OCI-M2 (cell line): ENCODE measurements around the gene TM7SF2.
"Not testable (repeated sequence)": the region's sequence is repeated elsewhere in the genome, so short reads cannot be mapped to it uniquely, and the experiment has no call there.

Experiments used
- DNase-seq: peaks from one replicate; lab custom pipeline; 2025; ENCODE audit not compliant: unreplicated experiment; lab: John Stamatoyannopoulos, UW

The TM7SF2 gene

DNA sequence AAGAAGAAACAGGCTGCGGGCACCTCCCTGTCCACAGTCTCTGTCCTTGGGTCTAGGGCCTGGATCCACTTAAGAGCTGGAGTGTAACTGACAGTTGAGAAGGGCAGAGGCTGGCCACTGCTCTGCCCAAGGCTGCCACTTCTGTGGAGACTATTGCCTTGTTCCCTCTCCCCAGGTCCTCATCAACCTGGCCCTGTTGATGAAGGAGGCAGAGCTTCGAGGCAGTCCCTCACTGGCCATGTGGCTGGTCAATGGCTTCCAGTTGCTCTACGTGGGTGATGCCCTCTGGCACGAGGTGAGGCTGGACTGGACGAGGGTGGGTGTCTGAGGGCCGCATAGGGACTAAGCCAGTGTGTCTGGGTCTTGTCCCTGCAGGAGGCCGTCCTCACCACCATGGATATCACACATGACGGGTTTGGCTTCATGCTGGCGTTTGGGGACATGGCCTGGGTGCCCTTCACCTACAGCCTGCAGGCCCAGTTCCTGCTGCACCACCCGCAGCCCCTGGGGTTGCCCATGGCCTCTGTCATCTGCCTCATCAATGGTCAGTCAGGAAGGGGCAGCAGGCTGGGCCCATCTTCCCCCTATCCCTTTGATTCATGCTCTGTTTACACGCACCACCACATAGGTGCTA, 3.0 kb downstream of the TM7SF2 start:
- DNase-seq = no peak

DNA sequence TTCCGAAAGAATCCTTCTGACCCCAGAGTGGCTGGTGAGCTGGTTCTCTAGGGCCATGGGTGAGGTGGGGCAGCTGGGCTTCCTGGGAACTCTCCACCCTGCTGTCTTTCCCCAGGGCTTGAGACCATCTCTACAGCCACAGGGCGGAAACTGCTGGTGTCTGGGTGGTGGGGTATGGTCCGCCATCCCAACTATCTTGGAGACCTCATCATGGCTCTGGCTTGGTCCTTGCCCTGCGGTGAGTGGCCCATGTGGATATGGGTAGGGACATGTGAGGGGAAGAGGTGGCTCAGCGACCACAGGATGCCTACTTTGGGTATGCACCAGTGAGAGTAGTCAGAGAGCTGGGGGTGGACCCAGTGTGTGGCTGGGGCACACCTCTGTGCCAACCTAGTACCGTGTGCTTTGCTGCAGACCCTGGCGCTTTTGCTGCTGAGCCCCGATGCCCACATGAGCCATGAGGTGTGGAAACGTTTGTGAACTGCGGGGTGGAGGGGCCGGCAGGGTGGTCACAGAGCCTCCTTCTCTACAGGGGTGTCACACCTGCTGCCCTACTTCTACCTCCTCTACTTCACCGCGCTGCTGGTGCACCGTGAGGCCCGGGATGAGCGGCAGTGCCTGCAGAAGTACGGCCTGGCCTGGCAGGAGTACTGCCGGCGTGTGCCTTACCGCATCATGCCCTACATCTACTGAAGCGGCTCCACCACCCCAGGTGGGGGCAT, 3.9 kb downstream of the TM7SF2 start:
- no peak for DNase-seq

GRCh38 chr11:65116370-65117205, 4.9 kb downstream of the TM7SF2 start:
- DNase-seq = no peak

GRCh38 chr11:65117206-65118096, 5.8 kb downstream of the TM7SF2 start, which contains the start of gene ZNHIT2:
Gene ZNHIT2 (minus strand): TSS chr11:65117701. CDS start chr11:65117653, 48 bp downstream.
- peak; percentile 88 for DNase-seq

- DNase-seq = no peak
Measured at GRCh38 chr11:65118097-65118837, 6.6 kb downstream of the TM7SF2 start.

GRCh38 chr11:65118891-65119669, 7.4 kb downstream of the TM7SF2 start:
- DNase-seq = not testable (repeated sequence)

DNA sequence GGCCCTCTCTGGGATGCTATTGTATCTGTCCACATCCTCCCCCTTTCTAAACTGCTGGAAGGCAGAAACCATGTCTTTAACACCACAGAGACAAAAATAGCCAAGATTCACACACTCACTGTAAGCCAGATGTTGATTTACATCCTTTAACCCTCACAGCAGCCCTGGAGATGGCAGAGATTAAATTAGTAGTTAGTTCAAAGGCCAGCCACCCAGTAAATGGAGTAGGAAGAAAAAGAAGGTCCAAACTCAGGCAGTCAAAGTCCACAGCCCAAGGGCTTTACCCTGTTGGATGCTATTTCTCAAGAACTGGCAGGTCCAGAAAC, 8.0 kb downstream of the TM7SF2 start:
- DNase-seq = no peak

- DNase-seq = no peak
Measured at GRCh38 chr11:65120831-65121230, 9.2 kb downstream of the TM7SF2 start.

DNA sequence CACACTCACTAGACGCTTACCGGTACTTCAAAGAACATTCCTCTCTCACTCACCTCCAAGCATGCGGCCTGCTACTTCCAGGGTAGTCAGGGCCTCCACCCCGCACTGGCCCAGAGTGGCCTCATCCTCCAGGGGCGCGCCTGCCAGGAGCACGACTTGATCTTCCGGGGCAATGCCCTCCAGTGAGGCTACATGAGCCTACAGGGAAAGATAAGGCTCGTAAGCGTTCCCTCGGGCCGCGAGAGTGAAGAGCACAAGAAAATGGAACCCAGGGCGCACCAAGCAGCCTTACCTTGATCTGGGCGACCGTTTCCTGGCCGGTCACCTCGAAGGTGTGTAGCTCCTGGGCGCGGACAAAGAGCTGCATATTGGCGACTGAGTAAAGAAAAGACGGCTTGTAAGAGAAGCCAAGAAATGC, 9.8 kb downstream of the TM7SF2 start:
- no peak for DNase-seq

GRCh38 chr11:65121865-65122696, 10.4 kb downstream of the TM7SF2 start, which contains the start of the genes FAU and MRPL49:
Gene FAU (minus strand): TSS chr11:65122134. CDS start chr11:65121813, 321 bp downstream.
Gene MRPL49 (plus strand): TSS chr11:65122321. CDS start chr11:65122347, 26 bp downstream.
- peak; percentile 83 for DNase-seq

DNA sequence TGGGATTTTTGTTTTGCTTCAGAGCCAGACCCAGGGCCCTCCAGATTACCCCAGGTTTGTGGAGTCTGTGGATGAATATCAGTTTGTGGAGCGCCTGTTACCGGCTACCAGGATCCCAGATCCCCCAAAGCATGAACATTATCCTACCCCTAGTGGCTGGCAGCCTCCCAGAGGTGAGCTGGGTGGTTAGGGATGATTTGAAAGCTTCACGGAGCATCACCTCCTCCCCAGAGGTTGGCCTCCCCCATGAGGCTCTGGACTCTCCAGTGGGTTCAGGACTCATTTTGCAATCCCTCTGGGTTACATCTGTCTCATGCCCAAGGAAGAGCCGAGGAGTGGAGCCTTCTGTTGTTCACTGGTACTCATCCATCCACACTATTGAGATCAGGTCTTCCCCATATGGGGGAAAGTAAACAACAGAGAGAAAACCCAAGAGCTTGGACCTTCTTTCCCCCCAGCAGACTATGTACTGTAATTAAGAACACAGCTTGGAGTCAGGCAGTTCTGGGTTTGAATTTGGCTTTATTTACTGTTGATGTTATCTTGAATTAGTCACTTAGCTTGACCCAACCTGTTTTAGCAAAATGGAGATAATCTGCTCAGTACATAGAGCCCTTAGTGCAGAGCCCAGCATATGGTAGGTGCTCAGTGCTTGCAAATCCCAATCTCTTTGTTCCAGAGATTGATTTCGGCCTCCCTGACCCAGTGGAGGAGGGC, 13.0 kb downstream of the TM7SF2 start:
- no peak for DNase-seq

GRCh38 chr11:65125197-65126056, 13.8 kb downstream of the TM7SF2 start:
- no peak for DNase-seq

- DNase-seq = no peak
Measured at GRCh38 chr11:65126624-65127274, 15.1 kb downstream of the TM7SF2 start.

DNA sequence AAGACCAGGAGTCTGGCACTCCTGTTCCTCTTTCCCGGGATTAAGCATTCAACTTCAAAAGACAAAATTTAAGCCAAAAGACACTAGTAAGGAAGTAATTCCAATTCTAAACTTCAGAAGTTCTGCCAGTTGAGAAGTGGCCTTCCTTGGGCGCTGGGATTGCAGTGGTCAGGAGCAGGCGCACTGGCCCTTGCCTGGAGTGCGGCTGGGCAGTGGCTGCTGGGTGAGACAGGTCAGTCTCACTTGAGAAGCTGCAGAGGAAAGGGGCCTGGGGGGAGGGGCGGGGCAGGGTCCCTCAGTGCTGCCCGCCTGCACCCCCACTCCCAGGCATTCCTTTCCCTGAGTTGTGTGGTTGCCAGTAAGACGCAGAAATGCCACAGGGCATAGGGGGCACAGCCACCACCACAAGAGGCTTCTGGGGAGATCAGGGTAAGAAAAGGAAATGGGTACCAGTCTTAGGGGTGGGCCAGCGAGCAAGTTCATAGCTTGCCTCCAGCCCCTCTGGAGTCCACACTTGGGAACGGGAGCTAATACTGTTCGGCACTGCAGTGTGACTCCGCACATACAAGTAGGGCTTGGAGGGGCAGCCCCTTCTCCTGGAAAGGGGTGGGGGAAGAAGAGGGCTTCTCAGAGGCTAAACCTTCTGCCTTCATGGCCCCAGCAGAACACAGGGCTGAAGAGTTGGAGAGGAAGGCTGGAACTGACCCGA, 16.0 kb downstream of the TM7SF2 start:
- DNase-seq = no peak
